ENCODE data around the gene KCNJ15.

DNA sequence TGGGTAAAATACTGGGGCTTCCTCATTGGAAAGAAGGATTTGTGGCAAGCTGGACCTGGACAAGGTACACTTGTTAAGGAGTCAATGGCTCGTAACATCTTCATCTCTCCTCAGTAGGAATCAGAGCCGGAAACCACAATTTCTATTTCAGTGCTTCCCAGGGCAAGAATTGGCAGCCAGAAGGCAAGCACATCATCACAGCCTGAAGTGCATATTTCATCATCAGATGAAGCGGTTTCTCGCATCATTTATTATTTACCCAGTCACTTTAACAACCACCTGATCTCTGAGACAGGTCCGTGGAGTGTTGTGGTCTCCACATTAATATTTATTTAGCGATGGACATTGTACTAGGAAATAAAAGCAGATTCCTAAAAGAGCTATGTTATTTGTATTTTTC lies 55.0 kb downstream of the KCNJ15 start:
- no peak for TF ChIP-seq POLR2A (IDR thresholded peaks at IDR 0.05)
- TF ChIP-seq, protein P1, sequence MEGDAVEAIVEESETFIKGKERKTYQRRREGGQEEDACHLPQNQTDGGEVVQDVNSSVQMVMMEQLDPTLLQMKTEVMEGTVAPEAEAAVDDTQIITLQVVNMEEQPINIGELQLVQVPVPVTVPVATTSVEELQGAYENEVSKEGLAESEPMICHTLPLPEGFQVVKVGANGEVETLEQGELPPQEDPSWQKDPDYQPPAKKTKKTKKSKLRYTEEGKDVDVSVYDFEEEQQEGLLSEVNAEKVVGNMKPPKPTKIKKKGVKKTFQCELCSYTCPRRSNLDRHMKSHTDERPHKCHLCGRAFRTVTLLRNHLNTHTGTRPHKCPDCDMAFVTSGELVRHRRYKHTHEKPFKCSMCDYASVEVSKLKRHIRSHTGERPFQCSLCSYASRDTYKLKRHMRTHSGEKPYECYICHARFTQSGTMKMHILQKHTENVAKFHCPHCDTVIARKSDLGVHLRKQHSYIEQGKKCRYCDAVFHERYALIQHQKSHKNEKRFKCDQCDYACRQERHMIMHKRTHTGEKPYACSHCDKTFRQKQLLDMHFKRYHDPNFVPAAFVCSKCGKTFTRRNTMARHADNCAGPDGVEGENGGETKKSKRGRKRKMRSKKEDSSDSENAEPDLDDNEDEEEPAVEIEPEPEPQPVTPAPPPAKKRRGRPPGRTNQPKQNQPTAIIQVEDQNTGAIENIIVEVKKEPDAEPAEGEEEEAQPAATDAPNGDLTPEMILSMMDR (IDR thresholded peaks at IDR 0.05) = no peak
